T-helper 1 cell treated with Interleukin-12 subunit alpha and Interleukin-12 subunit beta and Interleukin-4 antibody, amounts not matched to agents 30 ng/mL and 1 ng/mL, for 36 hours (primary cell): Measurements from ENCODE around the gene RGS8. TPM values are rescaled to one million over a fixed set of nuclear protein-coding genes. Genes with fewer than 3 reads are reported as not detected.

Experiments used
- intact Hi-C: fragments of 100-400 bp; cut with micrococcal nuclease; formaldehyde crosslinking; loops from one replicate; pipeline ENCODE4 v1.15.1; 2024
- total RNA-seq: library from RNA; stranded (reverse); gene quantifications from 2 replicates; pipeline ENCODE4 v1.2.3, GENCODE V29; 2022

RGS8 gene
- total RNA-seq, 1 donor from 2014 or later = not detected

- intact Hi-C loops = no loop called here
Observed at GRCh38 chr1:182643699-182644098, 40.7 kb downstream of the RGS8 start.

- intact Hi-C loops = no loop called here
Observed at GRCh38 chr1:182642461-182642860, 41.9 kb downstream of the RGS8 start.

GRCh38 chr1:182641561-182641960, 42.8 kb downstream of the RGS8 start:
- intact Hi-C loops = no loop called here

- intact Hi-C loops = no loop called here
Observed at GRCh38 chr1:182639330-182639729, 45.1 kb downstream of the RGS8 start.

- intact Hi-C loops = no loop called here
Observed at GRCh38 chr1:182637769-182638168, 46.6 kb downstream of the RGS8 start.

- intact Hi-C loops = no loop called here
Observed at GRCh38 chr1:182635871-182636270, 48.5 kb downstream of the RGS8 start.

Other genes starting within 250 kb of the RGS8 start
- not detected in 2 replicates for gene RGSL1, start 234.4 kb downstream of the RGS8 start, total RNA-seq
- 5.3 and 6.0 TPM in 2 replicates for gene RNASEL, start 95.3 kb downstream of the RGS8 start, total RNA-seq
- gene RGS16, start 80.2 kb downstream of the RGS8 start, total RNA-seq = 35.7 and 37.8 TPM in 2 replicates
- gene NPL, start 105.2 kb upstream of the RGS8 start, total RNA-seq = 2.6 and 4.4 TPM in 2 replicates
- gene DHX9, start 154.8 kb upstream of the RGS8 start, total RNA-seq = 238 and 239 TPM in 2 replicates